A673 (cell line): ENCODE results near the gene PLA2G6.

Experiments used
- EZH2 ChIP-seq: fragments of 200-600 bp; sonication (generic); IDR thresholded peaks from 2 replicates; pipeline ENCODE4 v1.6.1; 2017; ENCODE audit warnings: borderline replicate concordance, low read depth, mild to moderate bottlenecking, mixed read lengths, antibody characterized with exemption, low read length; ENCODE audit not compliant: poor library complexity, severe bottlenecking
- TF ChIP-seq, protein P1 (sequence below): fragments of 300-800, 200-600 bp; sonication (generic); conservative IDR thresholded peaks from 2 replicates; pipeline ENCODE4 v1.5.1; 2017; ENCODE audit warnings: low read depth, mild to moderate bottlenecking, antibody characterized with exemption, low read length, moderate library complexity, mixed read lengths

DNA sequence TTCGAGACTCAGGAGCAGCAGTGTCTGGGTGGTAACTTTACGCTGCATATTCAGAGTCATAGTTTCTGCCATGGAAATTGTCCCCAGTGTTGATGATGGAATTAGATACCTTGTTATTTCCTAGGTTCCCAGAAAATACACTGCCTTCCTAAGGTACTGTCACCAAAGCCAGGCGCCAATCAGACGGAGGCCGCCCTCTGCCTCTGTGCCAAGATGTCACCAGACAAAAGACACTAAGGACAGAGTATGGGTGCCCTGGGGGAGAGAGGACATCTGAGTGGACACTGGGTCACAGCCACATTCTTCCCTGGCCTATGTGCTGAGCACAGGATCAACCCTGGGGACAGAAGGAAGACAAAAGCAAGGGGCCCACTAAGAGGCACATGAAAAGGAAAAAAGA lies 11.2 kb downstream of the PLA2G6 start:
- TF ChIP-seq, protein P1, sequence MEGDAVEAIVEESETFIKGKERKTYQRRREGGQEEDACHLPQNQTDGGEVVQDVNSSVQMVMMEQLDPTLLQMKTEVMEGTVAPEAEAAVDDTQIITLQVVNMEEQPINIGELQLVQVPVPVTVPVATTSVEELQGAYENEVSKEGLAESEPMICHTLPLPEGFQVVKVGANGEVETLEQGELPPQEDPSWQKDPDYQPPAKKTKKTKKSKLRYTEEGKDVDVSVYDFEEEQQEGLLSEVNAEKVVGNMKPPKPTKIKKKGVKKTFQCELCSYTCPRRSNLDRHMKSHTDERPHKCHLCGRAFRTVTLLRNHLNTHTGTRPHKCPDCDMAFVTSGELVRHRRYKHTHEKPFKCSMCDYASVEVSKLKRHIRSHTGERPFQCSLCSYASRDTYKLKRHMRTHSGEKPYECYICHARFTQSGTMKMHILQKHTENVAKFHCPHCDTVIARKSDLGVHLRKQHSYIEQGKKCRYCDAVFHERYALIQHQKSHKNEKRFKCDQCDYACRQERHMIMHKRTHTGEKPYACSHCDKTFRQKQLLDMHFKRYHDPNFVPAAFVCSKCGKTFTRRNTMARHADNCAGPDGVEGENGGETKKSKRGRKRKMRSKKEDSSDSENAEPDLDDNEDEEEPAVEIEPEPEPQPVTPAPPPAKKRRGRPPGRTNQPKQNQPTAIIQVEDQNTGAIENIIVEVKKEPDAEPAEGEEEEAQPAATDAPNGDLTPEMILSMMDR = no peak
- no peak for TF ChIP-seq EZH2
